ENCODE measurements around the gene PAGE4.

PAGE4 gene

GRCh38 chrX:49879656-49880277, 50.7 kb downstream of the PAGE4 start:
- no peak for TF ChIP-seq CTCF (IDR thresholded peaks at IDR 0.05; ENCODE audit: borderline replicate concordance, insufficient read depth, low read depth, low read length)
- H3K4me3 ChIP-seq (ENCODE audit: low read depth, low read length) = peak overlapping the region; percentile 66

DNA sequence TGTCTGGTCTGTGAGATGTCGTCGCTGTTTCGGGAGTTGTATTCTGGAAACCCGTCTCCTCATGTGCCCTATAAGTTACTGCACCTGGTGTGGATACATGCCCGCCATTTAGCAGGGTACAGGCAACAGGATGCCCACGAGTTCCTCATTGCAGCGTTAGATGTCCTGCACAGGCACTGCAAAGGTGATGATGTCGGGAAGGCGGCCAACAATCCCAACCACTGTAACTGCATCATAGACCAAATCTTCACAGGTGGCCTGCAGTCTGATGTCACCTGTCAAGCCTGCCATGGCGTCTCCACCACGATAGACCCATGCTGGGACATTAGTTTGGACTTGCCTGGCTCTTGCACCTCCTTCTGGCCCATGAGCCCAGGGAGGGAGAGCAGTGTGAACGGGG, 51.6 kb downstream of the PAGE4 start:
- H3K4me3 ChIP-seq (ENCODE audit: low read depth, low read length) = no peak overlapping the region
- no peak for TF ChIP-seq CTCF (IDR thresholded peaks at IDR 0.05; ENCODE audit: borderline replicate concordance, insufficient read depth, low read depth, low read length)
